Endodermal cell (in vitro differentiated cells): ENCODE measurements around the gene ITIH1. TPM values are rescaled to one million over a fixed set of nuclear protein-coding genes. Genes with fewer than 3 reads are reported as not detected.

Experiments used
- DNase-seq: peaks from one replicate; pipeline ENCODE4 v3.0.0-alpha.2; 2017
- H3K27ac ChIP-seq: 2 replicates; pipeline ENCODE4 v1.5.1; 2013; ENCODE audit warnings: mild to moderate bottlenecking, low read depth, low read length, moderate library complexity
- H3K27me3 ChIP-seq: 2 replicates; pipeline ENCODE4 v1.6.1; 2013; ENCODE audit warnings: mild to moderate bottlenecking, low read length, moderate library complexity; ENCODE audit not compliant: insufficient read depth, control insufficient read depth, poor library complexity, severe bottlenecking
- H3K36me3 ChIP-seq: 2 replicates; pipeline ENCODE4 v1.7.0; 2013; ENCODE audit warnings: mild to moderate bottlenecking, low read length, moderate library complexity; ENCODE audit not compliant: control insufficient read depth, insufficient read depth
- H3K4me1 ChIP-seq: one replicate; pipeline ENCODE4 v1.7.0; 2013; ENCODE audit warnings: low read length; ENCODE audit not compliant: control insufficient read depth, insufficient read depth
- H3K4me3 ChIP-seq: 2 replicates; pipeline ENCODE4 v1.5.1; 2013; ENCODE audit warnings: mild to moderate bottlenecking, low read length, moderate library complexity
- H3K9ac ChIP-seq: 2 replicates; pipeline ENCODE4 v1.6.1; 2013; ENCODE audit warnings: mild to moderate bottlenecking, low read length, moderate library complexity; ENCODE audit not compliant: poor library complexity, severe bottlenecking; ENCODE audit errors: extremely low read depth
- H3K9me3 ChIP-seq: 2 replicates; pipeline ENCODE4 v1.6.1; 2013; ENCODE audit warnings: mild to moderate bottlenecking, low read length, moderate library complexity; ENCODE audit not compliant: control insufficient read depth
- H3K27ac Mint-ChIP-seq: 2 replicates; pipeline ENCODE4 v1.8.0; 2020; ENCODE audit warnings: mixed read lengths
- H3K27me3 Mint-ChIP-seq: 2 replicates; pipeline ENCODE4 v1.8.0; 2021; ENCODE audit warnings: mild to moderate bottlenecking, mixed read lengths; ENCODE audit not compliant: insufficient read depth
- H3K36me3 Mint-ChIP-seq: 2 replicates; pipeline ENCODE4 v1.8.0; 2020; ENCODE audit warnings: low read depth, mixed read lengths
- H3K4me1 Mint-ChIP-seq: 2 replicates; pipeline ENCODE4 v1.8.0; 2020; ENCODE audit warnings: mixed read lengths
- H3K4me3 Mint-ChIP-seq: 2 replicates; pipeline ENCODE4 v1.8.0; 2020; ENCODE audit warnings: mild to moderate bottlenecking, moderate library complexity, mixed read lengths
- H3K9me3 Mint-ChIP-seq: 2 replicates; pipeline ENCODE4 v1.8.0; 2020; ENCODE audit warnings: mild to moderate bottlenecking, mixed read lengths
- CTCF ChIP-seq: fragments of 200-600 bp; sonication (generic); conservative IDR thresholded peaks from 2 replicates; pipeline ENCODE4 v1.5.0; 2021; ENCODE audit warnings: antibody characterized with exemption, mild to moderate bottlenecking
- WGBS, 2 experiments: methylation state at CpG; one replicate each; pipeline versions ENCODE4 v1.1.5 to v1.1.7; 2013; ENCODE audit warnings: missing lambda C conversion rate in 2 of 2, mixed read lengths in 1 of 2; ENCODE audit not compliant: insufficient coverage in 1 of 2, insufficient read length in 1 of 2; 5-methylcytosine and 5-hydroxymethylcytosine counted together
- total RNA-seq, 2 donors: library from RNA; stranded (reverse); fragmentation: NEBNext Ultra II Directional in 1 of 2; extraction: Animal tissue kit (Norgen Biotek cat#: 25700) in 1 of 2; gene quantifications; 2 replicates in 1 of 2; 3 replicates in 1 of 2; pipeline ENCODE4 v1.2.1, GENCODE V29; 2021

The ITIH1 gene
- total RNA-seq, 2 donors from 2014 or later: not detected

GRCh38 chr3:52810923-52811322 lies 33.5 kb downstream of the ITIH1 start:
- Histone ChIP-seq H3K9me3 (no peaks in the 10 kb centered on the region), H3K27ac (no peak overlapping the region), H3K4me3 (no peak overlapping the region), H3K9ac (no peak overlapping the region), H3K27me3 (no peaks in the 10 kb centered on the region), H3K36me3 (no peaks in the 10 kb centered on the region), H3K4me1 (no peaks in the 10 kb centered on the region)
- Mint-ChIP-seq H3K4me3 (no peak overlapping the region), H3K4me1 (no peaks in the 10 kb centered on the region), H3K9me3 (no peaks in the 10 kb centered on the region), H3K36me3 (no peaks in the 10 kb centered on the region), H3K27me3 (peaks cover 12% of the 10 kb centered on the region), H3K27ac (no peak overlapping the region)
- TF ChIP-seq CTCF: no peak
- WGBS, 2 experiments: 90 to 97% methylated on average over 5 to 11 of the region's 11 CpGs
- no peak for DNase-seq

GRCh38 chr3:52811452-52812011 lies 34.1 kb downstream of the ITIH1 start:
- no peaks in the 10 kb centered on the region for H3K4me1 Mint-ChIP-seq
- Histone ChIP-seq H3K27me3 (no peaks in the 10 kb centered on the region), H3K27ac (no peak overlapping the region), H3K4me3 (no peak overlapping the region), H3K9ac (no peak overlapping the region), H3K4me1 (no peaks in the 10 kb centered on the region), H3K36me3 (no peaks in the 10 kb centered on the region), H3K9me3 (no peaks in the 10 kb centered on the region)
- peaks cover 12% of the 10 kb centered on the region for H3K27me3 Mint-ChIP-seq
- DNase-seq: no peak
- H3K9me3 Mint-ChIP-seq: no peaks in the 10 kb centered on the region
- TF ChIP-seq CTCF: no peak
- no peak overlapping the region for H3K4me3 Mint-ChIP-seq
- H3K36me3 Mint-ChIP-seq: no peaks in the 10 kb centered on the region
- no peak overlapping the region for H3K27ac Mint-ChIP-seq
- 89 to 90% methylated on average over 4 to 7 of the region's 7 CpGs for WGBS, 2 experiments

- Histone ChIP-seq H3K36me3 (no peaks in the 10 kb centered on the region), H3K4me1 (no peaks in the 10 kb centered on the region), H3K27ac (no peak overlapping the region), H3K9ac (no peak overlapping the region), H3K9me3 (no peaks in the 10 kb centered on the region), H3K4me3 (no peak overlapping the region), H3K27me3 (no peaks in the 10 kb centered on the region)
- Mint-ChIP-seq H3K36me3 (no peaks in the 10 kb centered on the region), H3K9me3 (no peaks in the 10 kb centered on the region), H3K27me3 (peaks cover 10% of the 10 kb centered on the region), H3K27ac (no peak overlapping the region), H3K4me3 (no peak overlapping the region), H3K4me1 (no peaks in the 10 kb centered on the region)
- no peak for DNase-seq
- WGBS, 2 experiments: 83 to 88% methylated on average over 7 to 8 of the region's 8 CpGs
- TF ChIP-seq CTCF: no peak
These were observed 36.4 kb downstream of the ITIH1 start for GRCh38 chr3:52813810-52814209.
